OCI-LY7 (cell line): ENCODE measurements around the gene GPR15.

Experiments
- EZH2phosphoT487 ChIP-seq: fragments of 200-600 bp; sonication (generic); IDR thresholded peaks from 2 replicates; pipeline ENCODE4 v1.6.1; 2018; ENCODE audit warnings: low read depth, borderline replicate concordance, mild to moderate bottlenecking, mixed run types, antibody characterized with exemption, low read length, moderate library complexity, mixed read lengths
- TF ChIP-seq, protein P1 (sequence below): fragments of 200-600 bp; sonication (generic); conservative IDR thresholded peaks from 2 replicates; pipeline ENCODE4 v1.5.1; 2014; ENCODE audit warnings: mild to moderate bottlenecking, antibody characterized with exemption, low read length, moderate library complexity, mixed read lengths

DNA sequence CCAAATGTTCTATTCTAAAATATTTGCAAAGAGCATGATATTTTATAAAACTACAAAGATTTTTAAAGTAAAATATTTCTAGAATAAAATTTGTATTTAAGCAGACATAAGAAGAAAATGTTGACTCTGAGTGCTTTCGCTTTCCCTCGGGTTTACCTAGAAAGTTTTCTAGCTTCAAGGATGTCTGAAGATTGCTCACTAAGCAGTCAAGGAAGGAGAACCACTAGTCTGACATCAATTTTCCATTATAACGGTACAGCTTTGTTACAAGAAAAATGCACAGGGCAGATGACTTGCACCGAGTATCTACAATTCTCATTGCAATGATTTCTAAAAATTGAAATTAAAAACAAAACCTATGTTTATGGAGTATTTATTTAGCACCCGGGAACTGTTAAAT is 14.2 kb downstream of the GPR15 start:
- TF ChIP-seq, protein P1, sequence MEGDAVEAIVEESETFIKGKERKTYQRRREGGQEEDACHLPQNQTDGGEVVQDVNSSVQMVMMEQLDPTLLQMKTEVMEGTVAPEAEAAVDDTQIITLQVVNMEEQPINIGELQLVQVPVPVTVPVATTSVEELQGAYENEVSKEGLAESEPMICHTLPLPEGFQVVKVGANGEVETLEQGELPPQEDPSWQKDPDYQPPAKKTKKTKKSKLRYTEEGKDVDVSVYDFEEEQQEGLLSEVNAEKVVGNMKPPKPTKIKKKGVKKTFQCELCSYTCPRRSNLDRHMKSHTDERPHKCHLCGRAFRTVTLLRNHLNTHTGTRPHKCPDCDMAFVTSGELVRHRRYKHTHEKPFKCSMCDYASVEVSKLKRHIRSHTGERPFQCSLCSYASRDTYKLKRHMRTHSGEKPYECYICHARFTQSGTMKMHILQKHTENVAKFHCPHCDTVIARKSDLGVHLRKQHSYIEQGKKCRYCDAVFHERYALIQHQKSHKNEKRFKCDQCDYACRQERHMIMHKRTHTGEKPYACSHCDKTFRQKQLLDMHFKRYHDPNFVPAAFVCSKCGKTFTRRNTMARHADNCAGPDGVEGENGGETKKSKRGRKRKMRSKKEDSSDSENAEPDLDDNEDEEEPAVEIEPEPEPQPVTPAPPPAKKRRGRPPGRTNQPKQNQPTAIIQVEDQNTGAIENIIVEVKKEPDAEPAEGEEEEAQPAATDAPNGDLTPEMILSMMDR: no peak
- TF ChIP-seq EZH2phosphoT487: no peak
